ENCODE data around the gene BEX1. TPM values are rescaled to one million over a fixed set of nuclear protein-coding genes. Genes with fewer than 3 reads are reported as not detected.
"Not testable (repeated sequence)": the region's sequence is repeated elsewhere in the genome, so short reads cannot be mapped to it uniquely, and the experiment has no call there.

Gene BEX1
- total and polyA plus RNA-seq, 8 donors: 8.4 to 19.5 (median 9.4) TPM; not detected in 4

DNA sequence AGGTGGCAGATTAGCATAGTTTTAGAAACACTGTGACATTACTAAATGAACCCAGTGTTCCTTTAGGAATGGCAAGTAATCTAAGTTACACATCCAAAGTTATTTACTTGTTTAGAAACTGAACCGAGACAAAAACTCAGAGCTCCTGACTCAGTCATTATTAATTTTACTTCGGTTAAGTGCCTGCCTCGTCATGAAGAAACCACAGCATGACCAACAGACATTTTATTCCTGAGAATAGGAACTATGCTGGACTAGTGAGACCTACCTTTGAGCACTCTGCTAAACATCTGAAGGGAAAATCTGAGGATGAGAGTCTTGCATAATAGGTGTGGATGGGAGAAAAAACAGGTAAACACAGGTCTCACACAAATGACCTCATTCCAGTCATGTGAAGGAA lies 2.5 kb downstream of the BEX1 start:
- Histone ChIP-seq H3K36me3 (no peaks in the 10 kb centered on the region), H3K27me3 (peaks cover 0 to 8% (median 0%) of the 10 kb centered on the region in 3 donors), H3K9me3 (no peaks in the 10 kb centered on the region), H3K4me3 (no peak overlapping the region), H3K4me1 (peaks cover 0 to 6% (median 3%) of the 10 kb centered on the region in 4 donors), H3K27ac (no peak overlapping the region)
- WGBS, 5 donors: 64 to 82% (median 74%) methylated on average over 3 of the region's 3 CpGs
- intact Hi-C loops (cut with DNase I; ENCODE audit: low total_unique reads): no loop called here
- no peak for TF ChIP-seq POLR2A (IDR thresholded peaks at IDR 0.05)
- TF ChIP-seq POLR2AphosphoS5 (IDR thresholded peaks at IDR 0.05): no peak
- no peak for TF ChIP-seq EP300 (IDR thresholded peaks at IDR 0.05)
- TF ChIP-seq, protein P1, sequence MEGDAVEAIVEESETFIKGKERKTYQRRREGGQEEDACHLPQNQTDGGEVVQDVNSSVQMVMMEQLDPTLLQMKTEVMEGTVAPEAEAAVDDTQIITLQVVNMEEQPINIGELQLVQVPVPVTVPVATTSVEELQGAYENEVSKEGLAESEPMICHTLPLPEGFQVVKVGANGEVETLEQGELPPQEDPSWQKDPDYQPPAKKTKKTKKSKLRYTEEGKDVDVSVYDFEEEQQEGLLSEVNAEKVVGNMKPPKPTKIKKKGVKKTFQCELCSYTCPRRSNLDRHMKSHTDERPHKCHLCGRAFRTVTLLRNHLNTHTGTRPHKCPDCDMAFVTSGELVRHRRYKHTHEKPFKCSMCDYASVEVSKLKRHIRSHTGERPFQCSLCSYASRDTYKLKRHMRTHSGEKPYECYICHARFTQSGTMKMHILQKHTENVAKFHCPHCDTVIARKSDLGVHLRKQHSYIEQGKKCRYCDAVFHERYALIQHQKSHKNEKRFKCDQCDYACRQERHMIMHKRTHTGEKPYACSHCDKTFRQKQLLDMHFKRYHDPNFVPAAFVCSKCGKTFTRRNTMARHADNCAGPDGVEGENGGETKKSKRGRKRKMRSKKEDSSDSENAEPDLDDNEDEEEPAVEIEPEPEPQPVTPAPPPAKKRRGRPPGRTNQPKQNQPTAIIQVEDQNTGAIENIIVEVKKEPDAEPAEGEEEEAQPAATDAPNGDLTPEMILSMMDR (IDR thresholded peaks at IDR 0.05): no peak
- no peak for DNase-seq

DNA sequence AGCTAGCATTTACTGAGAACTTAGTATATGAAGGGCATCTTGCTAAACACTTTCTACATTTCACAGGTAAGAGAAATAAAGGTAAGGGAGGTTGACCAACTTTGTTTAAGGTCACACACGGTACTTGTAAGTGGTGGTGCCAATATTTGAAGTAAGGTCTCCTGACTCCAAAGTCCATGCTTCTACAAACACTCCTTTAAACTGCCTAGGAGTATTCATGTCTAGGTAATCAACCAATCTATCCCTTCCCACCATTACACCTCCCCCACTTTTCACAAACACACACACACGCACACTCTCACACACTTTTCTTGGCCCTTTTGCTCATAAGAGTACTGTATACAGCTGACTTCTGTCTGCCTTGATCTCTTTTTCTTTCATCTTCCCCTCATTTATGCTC lies 7.1 kb downstream of the BEX1 start:
- no peak overlapping the region for H3K27ac ChIP-seq
- H3K36me3 ChIP-seq: no peaks in the 10 kb centered on the region
- intact Hi-C loops (cut with DNase I; ENCODE audit: low total_unique reads): no loop called here
- WGBS, 5 donors: 37 to 58% (median 41%) methylated on average over 2 of the region's 2 CpGs
- no peaks in the 10 kb centered on the region for H3K4me1 ChIP-seq
- H3K27me3 ChIP-seq: no peaks in the 10 kb centered on the region
- H3K9me3 ChIP-seq: no peaks in the 10 kb centered on the region
- no peak overlapping the region for H3K4me3 ChIP-seq
- no peak for TF ChIP-seq EP300 (IDR thresholded peaks at IDR 0.05)
- no peak for TF ChIP-seq POLR2AphosphoS5 (IDR thresholded peaks at IDR 0.05)
- TF ChIP-seq, protein P1 (IDR thresholded peaks at IDR 0.05): no peak
- no peak for TF ChIP-seq POLR2A (IDR thresholded peaks at IDR 0.05)
- DNase-seq: peak in 1 of 2 donors; percentile 20

DNA sequence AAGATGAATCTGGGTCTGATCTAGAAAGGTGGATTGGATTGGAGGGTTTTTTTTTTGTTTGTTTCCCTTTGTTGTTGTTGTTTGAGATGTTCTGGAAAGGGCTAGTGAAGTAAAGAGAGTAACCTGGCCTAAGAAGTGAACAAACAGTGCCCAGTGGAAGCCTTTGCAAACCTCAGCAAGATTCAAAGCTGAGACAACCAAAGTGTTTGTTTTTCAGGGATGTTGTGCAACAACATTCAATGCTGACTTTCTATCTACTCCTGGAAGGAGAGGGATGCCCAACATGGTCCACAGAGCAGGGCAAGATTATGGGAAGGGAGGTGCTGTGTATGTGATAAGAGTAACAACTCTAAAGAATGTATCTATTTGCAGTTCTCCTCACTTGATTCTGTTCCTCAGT lies 11.3 kb downstream of the BEX1 start:
- intact Hi-C loops (cut with DNase I; ENCODE audit: low total_unique reads): no loop called here
- H3K27ac ChIP-seq: no peak overlapping the region

DNA sequence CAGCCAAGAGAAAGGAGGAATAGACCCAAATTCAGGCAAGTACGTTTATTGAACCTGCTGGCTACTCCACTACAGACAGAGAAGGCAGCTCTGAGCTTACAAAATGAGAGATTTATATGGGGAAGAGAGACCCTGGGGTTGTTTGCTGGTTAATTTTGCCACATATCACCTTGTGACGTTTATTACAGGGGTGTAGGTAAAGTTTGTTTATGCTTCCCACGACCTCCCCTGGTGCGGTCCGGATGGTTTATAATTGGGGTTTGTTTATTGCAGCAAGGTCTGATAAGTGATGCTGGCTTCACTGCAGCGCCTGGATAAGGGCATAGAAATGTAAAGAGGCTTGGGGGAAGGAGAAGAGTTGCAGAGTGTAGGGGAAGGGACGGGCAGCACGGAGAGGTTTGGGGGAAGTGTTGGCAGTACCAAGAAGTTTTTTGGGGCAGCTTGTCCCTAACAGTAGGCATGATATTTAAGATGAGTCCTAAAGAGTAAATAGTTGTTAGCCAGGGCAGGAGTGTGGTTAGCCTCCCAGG lies 12.6 kb downstream of the BEX1 start:
- no peaks in the 10 kb centered on the region for H3K27me3 ChIP-seq
- H3K36me3 ChIP-seq: no peaks in the 10 kb centered on the region
- no peak for DNase-seq
- no peak overlapping the region for H3K27ac ChIP-seq
- intact Hi-C loops (cut with DNase I; ENCODE audit: low total_unique reads): no loop called here
- no peaks in the 10 kb centered on the region for H3K4me1 ChIP-seq
- 15 to 33% (median 19%) methylated on average over 8 of the region's 8 CpGs for WGBS, 5 donors
- H3K4me3 ChIP-seq: no peak overlapping the region
- no peak for TF ChIP-seq POLR2AphosphoS5 (IDR thresholded peaks at IDR 0.05)
- TF ChIP-seq, protein P1 (IDR thresholded peaks at IDR 0.05): no peak
- no peak for TF ChIP-seq POLR2A (IDR thresholded peaks at IDR 0.05)
- TF ChIP-seq EP300 (IDR thresholded peaks at IDR 0.05): no peak
- peaks cover 0 to 5% (median 0%) of the 10 kb centered on the region in 4 donors for H3K9me3 ChIP-seq

More for the DNA sequence above, 11.3 kb downstream of the BEX1 start:
- Histone ChIP-seq H3K4me1 (no peaks in the 10 kb centered on the region), H3K4me3 (no peak overlapping the region), H3K36me3 (no peaks in the 10 kb centered on the region), H3K27me3 (no peaks in the 10 kb centered on the region), H3K9me3 (no peaks in the 10 kb centered on the region)
- TF ChIP-seq EP300 (IDR thresholded peaks at IDR 0.05) (no peak), POLR2AphosphoS5 (IDR thresholded peaks at IDR 0.05) (no peak), POLR2A (IDR thresholded peaks at IDR 0.05) (no peak)
- TF ChIP-seq, protein P1 (IDR thresholded peaks at IDR 0.05): no peak
- DNase-seq: no peak

DNA sequence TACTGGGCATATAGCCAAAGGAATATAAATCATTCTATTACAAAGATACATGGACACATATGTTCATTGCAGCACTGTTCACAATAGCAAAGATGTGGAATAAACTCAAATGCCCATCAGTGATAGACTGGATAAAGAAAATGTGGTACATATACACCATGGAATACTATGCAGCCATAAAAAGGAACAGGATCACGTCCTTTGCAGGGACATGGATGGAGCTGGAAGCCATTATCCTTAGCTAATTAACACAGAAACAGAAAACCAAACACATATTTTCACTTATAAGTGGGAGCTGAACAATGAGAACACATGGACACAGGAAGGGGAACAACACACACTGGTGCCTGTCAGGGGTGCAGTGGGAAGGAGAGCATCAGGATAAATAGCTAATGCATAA lies 30.6 kb downstream of the BEX1 start:
- DNase-seq; H3K4me1 ChIP-seq; intact Hi-C loops (cut with DNase I; ENCODE audit: low total_unique reads); H3K9me3 ChIP-seq; H3K27ac ChIP-seq; H3K27me3 ChIP-seq; H3K36me3 ChIP-seq; H3K4me3 ChIP-seq: not testable (repeated sequence)
- 30 to 91% (median 80%) methylated on average over 1 of the region's 1 CpG for WGBS, 5 donors

Measured in stomach (tissue), 9 donors.